HG03520 (cell line): ENCODE measurements around the gene RNF213.

Experiments used
- ATAC-seq: cut with Tn5 transposase; IDR thresholded peaks from one replicate; pipeline ENCODE4 v1.9.1; 2021; ENCODE audit warnings: mild to moderate bottlenecking, moderate library complexity; ENCODE audit not compliant: unreplicated experiment

RNF213 gene

DNA sequence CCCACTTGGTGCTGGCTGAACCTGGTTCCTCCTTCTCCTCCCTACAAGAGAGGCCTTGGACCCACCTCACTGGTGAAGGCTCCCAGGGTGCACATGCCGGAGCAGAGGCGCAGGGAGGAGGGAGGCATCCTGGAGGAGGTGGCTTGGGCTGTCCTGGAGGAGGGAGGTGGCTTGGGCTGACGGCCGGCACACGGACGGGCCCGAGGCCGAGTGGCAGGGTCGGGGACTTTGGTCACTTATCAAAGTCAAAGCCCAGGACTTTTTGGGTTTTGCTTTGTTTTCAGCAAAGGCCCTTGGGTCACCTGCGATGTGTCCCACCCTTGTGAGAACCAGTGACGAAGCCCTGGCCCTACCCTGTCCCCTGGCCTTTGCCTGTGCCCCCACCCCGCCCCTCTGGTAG lies 182.8 kb downstream of the RNF213 start:
- ATAC-seq, result no peak

DNA sequence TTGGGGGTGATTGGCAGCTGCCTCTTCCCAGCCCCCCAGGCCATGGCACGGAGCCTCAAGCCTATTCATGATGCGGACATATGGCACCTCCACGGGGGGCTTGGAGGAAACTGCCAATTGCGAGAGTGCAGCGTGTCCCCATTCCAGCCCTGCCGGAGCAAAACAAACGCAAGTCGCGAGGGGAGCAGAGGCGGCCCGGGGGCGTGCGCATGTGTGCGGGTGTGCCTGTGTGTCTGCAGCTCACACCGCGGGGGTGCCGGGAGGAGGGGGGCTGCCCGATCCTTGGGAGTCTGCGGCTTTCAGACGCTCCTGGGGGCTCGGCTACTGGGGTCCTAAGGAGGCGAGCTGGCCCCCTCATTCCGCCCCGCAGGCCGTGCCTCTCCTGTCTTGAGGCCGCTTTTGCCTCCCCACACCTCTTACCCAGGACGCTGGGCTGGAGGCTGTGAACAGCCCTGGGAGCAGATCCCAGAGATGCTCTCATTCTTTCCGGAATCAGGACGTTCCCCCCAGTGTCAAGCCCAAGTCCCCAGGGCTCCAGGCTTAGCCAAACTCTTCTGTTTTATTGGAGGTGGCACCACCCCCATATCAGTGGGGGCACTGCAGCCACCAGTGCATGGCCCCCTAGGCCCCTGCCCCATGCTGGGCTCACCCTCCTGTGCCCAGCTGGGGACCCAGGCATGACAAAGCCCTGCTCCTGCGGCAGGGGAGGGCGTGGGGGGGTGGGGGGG lies 183.4 kb downstream of the RNF213 start:
- ATAC-seq, result no peak

DNA sequence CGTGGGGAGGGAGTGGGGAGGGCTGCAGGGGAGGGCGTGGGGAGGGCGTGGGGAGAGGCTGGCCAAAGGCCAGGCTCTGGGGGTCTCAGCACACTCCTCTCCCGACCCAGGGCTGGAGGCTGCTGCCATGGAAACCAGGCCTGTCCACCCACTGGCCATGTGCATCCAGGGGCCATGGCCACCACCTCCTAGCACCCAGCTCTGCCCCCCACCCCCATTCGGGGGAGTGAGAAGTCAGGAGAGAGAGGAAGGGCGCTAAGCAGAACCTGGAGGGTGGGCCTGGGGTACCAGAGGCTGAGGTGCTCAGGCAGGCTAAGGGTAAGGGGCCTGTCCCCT lies 184.0 kb downstream of the RNF213 start:
- ATAC-seq, result no peak

DNA sequence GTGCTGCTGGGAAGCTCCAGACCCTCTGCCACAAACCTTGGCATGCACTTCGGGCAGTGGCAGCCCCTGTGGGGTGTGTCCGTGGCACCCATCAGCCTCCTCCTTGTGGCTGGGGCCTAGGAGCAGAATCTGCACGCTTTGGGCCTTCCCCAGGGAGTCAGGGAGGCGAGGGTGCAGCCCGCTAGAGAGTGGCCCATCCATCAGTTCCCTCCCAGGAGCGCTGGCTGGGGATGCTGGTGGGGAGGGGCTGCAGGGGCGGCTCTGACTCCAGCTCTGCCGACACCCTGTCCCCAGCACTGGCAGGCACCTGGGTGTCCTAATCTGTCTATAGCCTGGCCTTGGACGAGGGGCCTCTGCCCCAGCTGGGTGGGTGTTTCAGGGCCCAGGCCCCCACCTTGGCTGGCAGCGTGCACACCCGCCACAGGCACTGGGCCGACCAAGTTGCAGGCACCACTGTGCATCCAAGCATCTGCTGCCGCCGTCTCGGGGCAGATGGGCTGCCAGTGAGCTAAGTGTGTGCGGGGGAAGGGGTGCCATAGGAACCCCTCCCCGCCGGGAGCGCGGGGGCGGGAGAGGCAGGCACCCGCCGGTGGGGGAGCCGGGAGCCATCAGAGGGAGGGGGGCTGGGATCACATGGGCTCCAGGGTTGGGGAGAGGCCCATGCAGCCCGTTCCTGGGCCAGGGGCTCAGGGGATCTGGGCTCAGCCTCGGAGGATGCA lies 184.5 kb downstream of the RNF213 start:
- no peak for ATAC-seq

DNA sequence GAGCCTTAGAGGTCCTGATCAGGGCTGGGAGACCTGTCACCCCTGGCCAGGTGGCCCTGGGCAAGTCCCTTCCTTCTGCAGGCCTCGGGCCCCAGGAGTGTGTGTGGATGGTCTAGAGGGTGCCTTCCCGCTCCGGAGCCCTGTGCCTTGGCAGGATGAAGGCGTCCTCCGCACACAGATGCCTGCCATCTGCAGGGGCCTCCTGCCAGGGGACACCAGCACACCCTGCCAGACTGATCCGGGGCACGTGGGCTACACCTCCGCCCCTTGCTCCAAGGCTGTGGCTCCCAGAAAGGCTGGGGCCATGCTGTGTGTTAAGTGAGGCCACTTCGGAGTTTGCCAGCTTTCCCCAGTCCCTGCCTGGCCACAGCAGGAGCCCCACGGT lies 185.1 kb downstream of the RNF213 start:
- no peak for ATAC-seq

DNA sequence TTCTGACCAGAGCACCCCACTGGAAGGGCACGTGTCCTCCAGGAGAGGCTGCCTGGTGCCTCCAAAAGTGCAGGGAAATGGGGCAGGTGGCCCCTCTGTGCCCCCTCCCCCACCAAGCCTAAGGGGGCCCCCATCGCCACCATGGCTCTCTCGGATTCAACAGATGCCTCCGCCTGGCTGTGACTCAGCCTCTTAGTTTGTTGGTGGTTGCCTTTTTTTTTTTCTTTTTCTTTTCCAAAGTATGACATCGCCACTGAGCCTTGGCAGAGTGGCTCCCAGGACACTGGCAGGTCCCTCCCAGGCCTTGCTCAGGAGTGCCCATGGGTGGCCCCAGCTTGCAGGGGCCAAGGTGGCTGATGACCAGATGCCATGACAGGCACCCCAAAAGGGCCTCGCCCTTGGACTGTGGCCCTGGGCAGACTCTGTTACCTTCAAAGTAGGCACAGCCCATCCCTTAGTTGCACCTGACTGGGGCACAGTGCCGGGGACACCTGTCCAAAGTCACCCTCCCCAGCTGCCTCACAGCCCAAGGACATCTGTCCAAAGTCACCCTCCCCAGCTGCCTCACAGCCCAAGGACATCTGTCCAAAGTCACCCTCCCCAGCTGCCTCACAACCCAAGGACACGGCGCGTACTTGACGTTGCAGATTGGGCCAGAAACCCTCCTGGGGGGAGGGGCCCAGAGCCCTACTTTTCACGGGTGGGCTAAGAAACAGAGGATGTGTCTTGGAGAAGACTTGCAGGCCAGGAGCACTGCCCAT lies 186.2 kb downstream of the RNF213 start:
- no peak for ATAC-seq

DNA sequence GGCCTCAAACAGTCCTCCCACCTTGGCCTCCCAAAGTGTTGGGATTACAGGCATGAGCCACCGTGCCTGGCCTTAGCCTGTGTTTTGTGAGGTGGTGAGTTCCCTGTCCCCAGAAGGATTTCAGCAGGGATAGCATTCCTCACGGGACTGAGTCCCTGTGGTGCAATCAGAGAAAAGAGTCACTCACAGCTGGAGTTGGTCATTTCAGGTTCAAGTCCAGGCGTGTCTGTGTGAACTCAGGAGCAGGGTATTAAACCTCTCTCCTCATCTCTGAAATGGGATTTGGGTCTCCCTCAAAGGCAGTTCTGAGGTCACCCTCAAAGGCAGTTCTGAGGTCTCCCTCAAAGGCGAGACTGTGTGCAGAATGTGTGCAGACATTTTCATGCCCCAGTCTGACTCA lies 187.1 kb downstream of the RNF213 start:
- ATAC-seq, result no peak
